Activated CD8-positive, alpha-beta T cell treated with anti-CD3 and anti-CD28 coated beads, Interleukin-2, amount 10 ng/mL, durations not matched to agents 7 days and 5 days (primary cell): ENCODE measurements around the gene LRG1. TPM values are rescaled to one million over a fixed set of nuclear protein-coding genes. Genes with fewer than 3 reads are reported as not detected.

Experiments used
- ATAC-seq: fragments of 150-1000 bp; cut with Tn5 transposase; one replicate; pipeline ENCODE4 v1.10.0; 2021; ENCODE audit warnings: moderate library complexity
- CTCF ChIA-PET: fragments of 350-600 bp; sonication (Branson Sonifier 250); formaldehyde crosslinking; loops from one replicate; lab custom pipeline; 2021; ENCODE audit warnings: antibody characterized with exemption; lab: Charles Lee
- POLR2A ChIA-PET: fragments of 350-600 bp; sonication (Branson Sonifier 250); formaldehyde crosslinking; loops from one replicate; lab custom pipeline; 2021; ENCODE audit warnings: antibody characterized with exemption; lab: Charles Lee
- DNase-seq: peaks from one replicate; pipeline ENCODE4 v3.0.0-alpha.2; 2020
- H3K27ac Mint-ChIP-seq: one replicate; pipeline ENCODE4 v1.8.0; 2021; ENCODE audit warnings: mild to moderate bottlenecking, mixed read lengths
- H3K27me3 Mint-ChIP-seq: one replicate; pipeline ENCODE4 v1.8.0; 2021; ENCODE audit warnings: low read depth, mixed read lengths
- H3K36me3 Mint-ChIP-seq: one replicate; pipeline ENCODE4 v1.8.0; 2021; ENCODE audit warnings: low read depth, mixed read lengths
- H3K4me1 Mint-ChIP-seq: one replicate; pipeline ENCODE4 v1.8.0; 2021; ENCODE audit warnings: low read depth, mixed read lengths
- H3K4me3 Mint-ChIP-seq: one replicate; pipeline ENCODE4 v1.8.0; 2021; ENCODE audit warnings: mild to moderate bottlenecking, mixed read lengths
- H3K9me3 Mint-ChIP-seq: one replicate; pipeline ENCODE4 v1.8.0; 2022; ENCODE audit warnings: mixed read lengths; ENCODE audit not compliant: insufficient read depth
- total RNA-seq, 2 experiments: library from RNA; stranded (reverse); gene quantifications; one replicate each; pipeline ENCODE4 v1.2.3, GENCODE V29; 2021

LRG1 gene
- total RNA-seq, 2 experiments from 2014 or later = not detected

- CTCF ChIA-PET = interaction anchor here (1.3 kb wide), 1 partner anchor 19 kb away, joined by 3 read pairs; no protein-coding TSS in a partner anchor
- no peaks in the 10 kb centered on the region for H3K9me3 Mint-ChIP-seq
- no peak for DNase-seq
- H3K36me3 Mint-ChIP-seq = peaks cover 15% of the 10 kb centered on the region
- no peaks in the 10 kb centered on the region for H3K4me1 Mint-ChIP-seq
- H3K27ac Mint-ChIP-seq = no peak overlapping the region
- no peak for ATAC-seq
- POLR2A ChIA-PET = no interaction called here
- H3K4me3 Mint-ChIP-seq = no peak overlapping the region
- no peaks in the 10 kb centered on the region for H3K27me3 Mint-ChIP-seq
These were observed 45.7 kb downstream of the LRG1 start for GRCh38 chr19:4493929-4494690.

GRCh38 chr19:4493104-4493928 is 46.5 kb downstream of the LRG1 start:
- H3K4me3 Mint-ChIP-seq = no peak overlapping the region
- ATAC-seq (no peak), DNase-seq (no peak)
- H3K4me1 Mint-ChIP-seq = no peaks in the 10 kb centered on the region
- POLR2A ChIA-PET = no interaction called here
- no peaks in the 10 kb centered on the region for H3K27me3 Mint-ChIP-seq
- H3K36me3 Mint-ChIP-seq = peaks cover 18% of the 10 kb centered on the region
- no peaks in the 10 kb centered on the region for H3K9me3 Mint-ChIP-seq
- CTCF ChIA-PET = interaction anchor here (1.3 kb wide), 1 partner anchor 19 kb away, joined by 3 read pairs; no protein-coding TSS in a partner anchor
- H3K27ac Mint-ChIP-seq = no peak overlapping the region

GRCh38 chr19:4492337-4493103 is 47.3 kb downstream of the LRG1 start:
- Mint-ChIP-seq H3K9me3 (no peaks in the 10 kb centered on the region), H3K4me3 (no peak overlapping the region), H3K27ac (no peak overlapping the region), H3K27me3 (no peaks in the 10 kb centered on the region), H3K36me3 (peaks cover 20% of the 10 kb centered on the region), H3K4me1 (no peaks in the 10 kb centered on the region)
- ChIA-PET CTCF (no interaction called here), POLR2A (no interaction called here)
- ATAC-seq (no peak), DNase-seq (no peak)

- ChIA-PET POLR2A (no interaction called here), CTCF (no interaction called here)
- H3K9me3 Mint-ChIP-seq = no peaks in the 10 kb centered on the region
- no peak overlapping the region for H3K4me3 Mint-ChIP-seq
- H3K27me3 Mint-ChIP-seq = no peaks in the 10 kb centered on the region
- H3K27ac Mint-ChIP-seq = no peak overlapping the region
- H3K36me3 Mint-ChIP-seq = peaks cover 22% of the 10 kb centered on the region
- ATAC-seq = no peak
- no peaks in the 10 kb centered on the region for H3K4me1 Mint-ChIP-seq
- DNase-seq = no peak
These were observed 48.4 kb downstream of the LRG1 start for GRCh38 chr19:4491446-4491845.

GRCh38 chr19:4488496-4488895 is 51.3 kb downstream of the LRG1 start:
- no peak overlapping the region for H3K4me3 Mint-ChIP-seq
- ChIA-PET CTCF (no interaction called here), POLR2A (no interaction called here)
- no peaks in the 10 kb centered on the region for H3K27me3 Mint-ChIP-seq
- no peaks in the 10 kb centered on the region for H3K9me3 Mint-ChIP-seq
- H3K4me1 Mint-ChIP-seq = no peaks in the 10 kb centered on the region
- ATAC-seq (no peak), DNase-seq (no peak)
- peaks cover 27% of the 10 kb centered on the region for H3K36me3 Mint-ChIP-seq
- H3K27ac Mint-ChIP-seq = no peak overlapping the region

- POLR2A ChIA-PET = no interaction called here
- Mint-ChIP-seq H3K27ac (no peak overlapping the region), H3K9me3 (no peaks in the 10 kb centered on the region), H3K4me1 (no peaks in the 10 kb centered on the region), H3K4me3 (no peak overlapping the region), H3K27me3 (no peaks in the 10 kb centered on the region), H3K36me3 (peaks cover 29% of the 10 kb centered on the region)
- no peak for ATAC-seq
- no peak for DNase-seq
- CTCF ChIA-PET = no interaction called here
These were observed 52.3 kb downstream of the LRG1 start for GRCh38 chr19:4487572-4487971.

Other genes with a start within 250 kb of the LRG1 start
- gene TMIGD2, start 237.6 kb downstream of the LRG1 start, total RNA-seq = 10 to 100 TPM; 35.9 to 39.5 TPM
- 10 to 100 TPM; 26.7 to 27.7 TPM for gene FSD1, start 235.4 kb downstream of the LRG1 start, total RNA-seq
- 10 to 100 TPM; 14.3 to 16.5 TPM for gene STAP2, start 201.2 kb downstream of the LRG1 start, total RNA-seq
- gene MPND, start 196.5 kb downstream of the LRG1 start, total RNA-seq = 10 to 100 TPM; 26.0 to 27.6 TPM
- gene SH3GL1, start 139.5 kb downstream of the LRG1 start, total RNA-seq = 10 to 100 TPM; 65.1 to 67.9 TPM
- 100 to 1,000 TPM in 1 of 2 experiments, 10 to 100 TPM in 1; 95.3 to 104 TPM for gene CHAF1A, start 137.4 kb downstream of the LRG1 start, total RNA-seq
- 10 to 100 TPM; 34.1 to 36.6 TPM for gene UBXN6, start 82.2 kb downstream of the LRG1 start, total RNA-seq
- gene HDGFL2, start 67.7 kb downstream of the LRG1 start, total RNA-seq = 10 to 100 TPM; 53.9 to 57.6 TPM
- gene PLIN4, start 21.6 kb downstream of the LRG1 start, total RNA-seq = not detected
- gene PLIN5, start 4.8 kb downstream of the LRG1 start, total RNA-seq = not detected
- not detected for gene SEMA6B, start 19.6 kb upstream of the LRG1 start, total RNA-seq
- 10 to 100 TPM; 19.4 to 20.2 TPM for gene TNFAIP8L1, start 99.5 kb upstream of the LRG1 start, total RNA-seq
- gene MYDGF, start 130.3 kb upstream of the LRG1 start, total RNA-seq = 10 to 100 TPM; 49.6 to 54.9 TPM
- 100 to 1,000 TPM in 1 of 2 experiments, 10 to 100 TPM in 1; 99.2 to 103 TPM for gene DPP9, start 183.8 kb upstream of the LRG1 start, total RNA-seq